HG02943 (cell line): ENCODE measurements around the gene PEF1.

ENCODE experiments used
- ATAC-seq: cut with Tn5 transposase; IDR thresholded peaks from one replicate; pipeline ENCODE4 v1.9.1; 2021; ENCODE audit warnings: mild to moderate bottlenecking, low read depth, moderate library complexity; ENCODE audit not compliant: unreplicated experiment

Gene PEF1

DNA sequence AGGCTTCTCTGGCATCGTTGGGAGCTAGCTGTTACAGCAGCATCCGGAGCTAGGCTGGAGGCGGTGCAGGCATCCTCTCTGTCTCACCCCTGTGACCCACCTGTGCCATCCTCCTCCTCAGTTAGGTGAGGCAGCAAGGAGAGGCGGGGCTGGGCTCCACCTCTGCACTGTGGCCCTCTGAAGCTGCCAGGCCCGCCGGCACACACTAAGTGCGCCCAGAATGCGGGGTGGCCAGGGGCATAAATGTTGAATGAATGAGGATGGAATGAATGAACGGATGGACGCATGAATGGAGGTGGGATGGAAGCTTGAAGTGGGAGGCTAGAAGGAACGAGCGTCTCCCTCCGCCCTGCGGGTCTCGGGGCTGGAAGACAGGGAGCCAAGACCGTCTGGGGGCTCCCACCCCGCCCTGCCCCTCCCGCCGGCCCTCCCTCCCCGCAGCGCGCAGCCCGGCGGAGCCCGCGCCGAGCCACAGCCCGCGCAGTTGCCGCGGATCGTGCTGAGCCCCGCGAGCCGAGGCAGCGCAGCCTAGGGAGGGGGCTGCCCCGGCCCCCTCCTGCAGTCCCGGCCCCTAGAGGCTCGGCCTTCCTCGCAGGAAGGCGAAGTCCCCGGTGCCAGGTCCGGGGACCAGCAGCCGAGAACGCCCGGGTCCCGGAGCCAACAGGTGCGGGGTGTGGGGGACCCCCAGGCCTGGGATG is 27.3 kb downstream of the PEF1 start, which contains the start of gene HCRTR1:
HCRTR1 (plus strand) TSS at position 472 of the 698 bp plus-strand sequence. CDS start 1,504 bp downstream, outside the sequence.
- no peak for ATAC-seq

DNA sequence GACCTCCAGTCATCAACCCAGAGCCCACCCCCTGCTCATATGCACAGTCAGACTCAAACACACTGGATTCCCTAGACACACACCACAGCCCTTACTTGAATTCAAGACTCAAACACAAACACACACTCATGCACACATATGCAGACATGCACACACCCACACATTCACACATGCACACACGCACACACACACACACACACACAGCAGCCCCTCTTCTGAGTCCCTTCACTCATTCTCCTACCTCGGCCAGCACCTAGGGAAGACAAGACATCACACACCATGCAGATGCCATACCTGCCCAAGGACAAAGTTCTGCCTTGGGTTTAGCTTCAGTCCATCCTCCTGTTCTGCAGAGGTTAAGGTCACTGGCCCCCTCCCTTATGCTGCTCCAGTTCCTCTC is 28.7 kb downstream of the PEF1 start:
- no peak for ATAC-seq

DNA sequence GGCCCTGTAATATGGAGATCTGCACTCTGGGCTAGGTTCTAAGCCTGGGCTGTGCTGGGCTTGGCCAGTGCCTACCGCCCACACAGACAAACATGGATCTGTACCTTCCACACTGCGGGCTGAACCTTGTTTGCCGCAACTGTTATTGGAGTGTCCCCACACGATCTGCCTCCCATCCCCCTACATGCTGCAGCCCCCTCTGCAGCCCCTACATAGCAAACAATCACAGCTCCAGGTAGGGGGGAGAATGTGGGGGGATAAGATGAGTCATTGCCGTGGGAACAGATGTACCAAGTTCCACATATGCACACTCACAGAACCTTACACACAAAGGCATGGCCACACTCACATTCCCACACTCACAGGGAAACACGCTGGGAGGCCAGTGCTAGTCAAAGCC is 29.3 kb downstream of the PEF1 start:
- no peak for ATAC-seq

DNA sequence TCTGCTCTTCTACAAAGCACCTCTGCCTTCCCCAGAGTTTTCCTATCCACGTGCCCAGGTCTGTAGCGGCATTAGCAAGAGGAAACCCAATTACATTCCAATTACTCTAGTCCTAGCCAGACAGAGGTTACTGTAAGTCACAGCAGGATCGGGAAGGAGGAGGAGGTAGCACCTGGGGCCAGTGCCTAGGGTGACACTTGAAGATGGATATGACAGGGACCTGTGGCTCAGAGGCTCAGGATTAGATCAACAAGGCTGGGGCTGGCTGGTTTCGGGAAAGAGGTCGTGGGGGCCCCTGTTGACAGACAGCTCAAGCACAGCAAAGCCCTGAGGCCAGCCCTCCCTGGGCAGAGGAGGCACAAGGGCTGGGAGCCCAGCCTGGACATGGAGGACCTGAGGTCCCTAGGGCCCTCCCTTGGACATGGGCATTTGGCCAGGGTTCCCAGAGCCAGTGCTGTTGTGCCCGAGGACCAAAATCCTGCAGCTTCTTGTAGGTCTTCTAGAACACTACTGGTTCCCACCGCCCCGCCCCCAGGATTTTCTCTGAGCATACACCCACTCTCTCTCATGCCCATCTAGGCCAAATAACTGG is 30.2 kb downstream of the PEF1 start:
- no peak for ATAC-seq

DNA sequence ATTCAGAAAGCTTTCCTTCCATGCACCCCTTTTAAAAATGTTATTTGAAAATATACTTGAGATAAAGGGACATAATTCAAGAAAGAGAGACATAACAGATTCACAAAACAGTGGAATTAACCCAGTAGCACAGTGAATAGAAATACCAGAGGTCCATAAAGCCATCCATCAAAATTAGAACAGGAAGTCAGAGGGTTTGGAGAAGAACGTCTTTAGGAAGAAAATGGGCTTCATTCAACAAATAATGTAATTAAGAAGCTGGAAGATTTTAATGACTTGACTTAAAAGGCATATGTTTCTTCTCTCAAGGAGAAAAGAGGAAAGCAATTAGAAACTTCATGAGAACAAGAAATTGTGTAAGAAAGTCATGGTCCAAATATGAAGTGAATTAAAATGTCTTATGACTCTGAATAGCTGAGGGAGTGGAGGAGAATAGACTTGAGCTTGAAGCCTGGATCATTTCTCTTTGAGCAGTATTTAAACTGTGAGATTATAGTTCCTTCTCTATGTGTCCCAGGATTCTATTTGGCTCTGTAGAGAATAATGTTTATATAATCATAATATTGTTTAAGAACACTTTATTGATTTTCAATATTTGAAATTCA is 35.1 kb downstream of the PEF1 start:
- no peak for ATAC-seq

DNA sequence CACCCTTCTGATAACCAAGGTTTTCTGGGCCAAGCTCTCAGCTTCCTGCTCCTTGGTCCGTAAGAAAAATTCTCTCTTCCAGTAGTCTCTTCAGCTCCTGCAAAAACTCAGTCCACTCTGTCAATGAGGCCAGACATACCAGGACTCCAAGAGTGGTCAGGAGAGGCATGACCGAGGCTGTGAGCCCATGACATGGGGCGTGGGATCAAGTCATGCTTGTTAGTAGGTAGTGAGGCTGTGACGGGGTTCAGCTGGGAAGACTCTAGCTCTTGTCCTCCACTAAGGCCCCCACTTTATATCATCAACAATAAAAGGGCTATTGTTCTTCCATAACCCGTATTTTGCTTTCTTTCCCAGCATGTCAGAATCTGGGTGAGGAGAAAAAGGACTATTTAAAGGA is 37.3 kb downstream of the PEF1 start:
- no peak for ATAC-seq

DNA sequence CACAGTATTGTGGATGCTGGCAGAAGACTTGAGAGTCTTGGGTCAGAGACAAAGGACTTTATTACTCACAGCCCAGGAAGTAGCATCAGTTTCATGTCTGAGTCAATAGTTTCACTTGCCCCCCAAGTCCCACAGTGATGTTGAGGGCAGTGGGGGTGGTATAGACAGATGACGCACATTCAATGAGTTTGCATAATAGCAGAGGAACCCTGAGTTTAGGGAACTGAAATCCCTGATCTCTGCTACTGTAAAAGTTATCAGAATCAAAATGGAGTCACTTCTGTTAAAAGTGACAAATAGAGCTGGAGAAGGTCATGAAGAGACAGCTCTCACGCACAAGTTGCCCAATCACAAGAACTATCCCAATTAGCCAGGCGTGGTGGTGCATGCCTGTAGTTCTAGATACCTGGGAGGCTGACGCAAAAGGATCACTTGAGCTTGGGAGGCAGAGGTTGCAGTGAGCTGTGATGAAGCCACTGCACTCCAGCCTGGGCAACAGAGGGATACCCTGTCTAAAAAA is 38.7 kb downstream of the PEF1 start:
- peak; percentile 87 for ATAC-seq

DNA sequence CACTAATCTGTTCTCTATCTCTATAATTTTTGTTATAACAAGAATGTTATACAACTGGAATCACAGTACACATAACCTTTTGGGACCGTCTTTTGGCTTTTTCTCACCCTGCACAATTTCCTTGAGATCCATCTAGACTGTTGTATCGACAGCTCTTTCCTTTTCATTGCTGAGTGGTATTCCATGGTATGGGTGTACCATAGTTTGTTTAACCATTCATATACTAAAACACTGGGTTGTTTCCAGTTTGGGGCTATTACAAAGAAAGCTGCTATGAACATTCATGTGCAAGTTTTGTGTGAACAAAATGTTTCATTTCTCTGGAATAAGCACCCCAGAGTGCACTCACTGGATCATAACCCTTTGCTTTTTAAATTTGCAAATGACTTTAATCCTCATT is 42.6 kb downstream of the PEF1 start:
- ATAC-seq: no peak

DNA sequence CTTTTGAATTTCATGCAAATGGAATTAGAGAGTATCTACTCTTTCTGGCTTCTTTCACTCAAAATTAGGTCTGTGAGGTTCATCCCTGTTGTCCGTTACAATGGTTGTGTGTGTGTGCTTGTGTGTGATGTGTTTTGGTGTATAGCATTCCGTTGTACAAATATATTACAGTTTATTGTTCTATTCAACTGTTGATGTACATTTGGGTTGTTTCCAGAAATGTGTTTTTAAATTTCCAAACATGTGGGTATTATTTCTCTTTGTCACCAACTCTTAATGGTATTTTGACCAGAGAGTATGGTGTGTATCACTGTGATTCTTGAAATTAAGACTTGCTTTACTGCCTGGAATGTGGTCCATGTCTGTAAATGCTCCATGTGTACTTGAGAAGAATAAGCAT is 44.0 kb downstream of the PEF1 start:
- no peak for ATAC-seq

DNA sequence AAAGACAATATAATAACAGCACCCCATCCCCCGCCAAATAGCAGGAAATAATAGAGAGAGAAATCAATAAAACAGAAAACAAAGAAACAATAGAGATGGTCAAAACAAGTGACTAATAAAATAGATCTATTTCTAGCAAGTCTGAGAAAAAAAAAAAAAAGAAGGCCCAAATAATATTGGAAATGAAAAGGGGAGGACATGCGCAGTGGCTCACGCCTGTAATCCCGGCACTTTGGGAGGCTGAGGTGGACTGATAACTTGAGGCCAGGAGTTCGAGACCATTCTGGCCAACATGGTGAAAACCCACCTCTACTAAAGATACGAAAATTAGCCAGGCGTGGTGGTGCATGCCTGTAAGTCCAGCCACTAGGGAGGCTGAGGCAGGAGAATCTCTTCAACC is 45.7 kb downstream of the PEF1 start:
- ATAC-seq: no peak

DNA sequence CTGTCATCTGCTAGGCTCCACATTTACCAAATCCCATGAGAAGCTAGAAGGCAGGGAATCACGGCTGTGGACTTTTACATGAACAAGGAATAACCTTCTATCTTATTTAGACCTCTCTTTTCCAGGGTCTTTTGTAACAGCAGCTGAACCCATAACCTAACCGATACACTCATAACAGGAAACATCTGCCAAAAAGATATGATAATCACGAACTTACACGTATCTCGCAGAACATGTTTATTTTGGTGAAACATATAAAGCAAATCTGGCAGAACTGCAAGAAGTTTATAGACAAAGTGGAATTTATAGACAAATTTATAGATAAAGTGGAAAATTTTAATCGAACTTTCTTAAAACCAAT is 48.0 kb downstream of the PEF1 start:
- no peak for ATAC-seq

DNA sequence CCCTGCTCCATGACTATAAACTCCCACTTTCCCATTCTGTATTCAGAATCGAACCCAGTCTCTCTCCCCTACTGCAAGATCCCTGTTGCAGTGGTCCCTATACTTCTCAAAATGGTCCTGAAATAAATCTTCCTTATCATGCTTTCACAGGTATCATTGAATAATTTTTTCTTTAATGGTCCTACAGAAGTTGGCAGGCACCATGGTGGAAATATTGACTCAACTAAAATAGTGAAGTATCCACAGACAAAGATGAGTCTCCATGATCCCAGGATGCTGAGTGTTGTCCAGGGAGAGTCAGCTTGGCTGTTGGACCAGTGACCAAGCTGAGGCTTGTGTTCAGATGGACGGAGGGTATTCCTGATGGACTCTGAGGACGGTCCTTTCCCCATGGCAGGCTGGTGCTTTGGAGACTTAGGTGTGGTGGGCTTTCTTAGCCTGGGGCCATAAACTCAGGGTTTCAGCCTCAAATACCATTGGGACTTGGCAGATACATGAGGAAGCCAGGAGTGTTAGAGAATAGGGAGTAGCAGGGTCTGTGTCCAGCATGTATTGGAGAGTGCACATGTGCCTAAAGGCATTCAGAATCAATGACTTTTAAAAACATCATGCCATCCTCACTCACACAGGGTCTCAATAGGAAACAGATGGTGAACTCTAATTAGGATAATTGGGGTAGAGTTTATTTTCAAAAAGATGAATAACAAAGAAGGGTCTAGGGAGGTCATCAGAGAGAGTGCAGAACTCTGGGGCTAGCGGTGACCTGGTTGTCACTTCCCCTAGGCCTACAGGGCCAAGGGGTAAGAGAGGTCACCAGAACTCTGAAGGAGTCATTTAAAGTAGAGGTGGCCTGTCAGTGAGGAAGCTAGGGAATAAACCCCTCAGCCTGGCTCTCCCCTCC is 48.6 kb downstream of the PEF1 start:
- ATAC-seq: no peak

DNA sequence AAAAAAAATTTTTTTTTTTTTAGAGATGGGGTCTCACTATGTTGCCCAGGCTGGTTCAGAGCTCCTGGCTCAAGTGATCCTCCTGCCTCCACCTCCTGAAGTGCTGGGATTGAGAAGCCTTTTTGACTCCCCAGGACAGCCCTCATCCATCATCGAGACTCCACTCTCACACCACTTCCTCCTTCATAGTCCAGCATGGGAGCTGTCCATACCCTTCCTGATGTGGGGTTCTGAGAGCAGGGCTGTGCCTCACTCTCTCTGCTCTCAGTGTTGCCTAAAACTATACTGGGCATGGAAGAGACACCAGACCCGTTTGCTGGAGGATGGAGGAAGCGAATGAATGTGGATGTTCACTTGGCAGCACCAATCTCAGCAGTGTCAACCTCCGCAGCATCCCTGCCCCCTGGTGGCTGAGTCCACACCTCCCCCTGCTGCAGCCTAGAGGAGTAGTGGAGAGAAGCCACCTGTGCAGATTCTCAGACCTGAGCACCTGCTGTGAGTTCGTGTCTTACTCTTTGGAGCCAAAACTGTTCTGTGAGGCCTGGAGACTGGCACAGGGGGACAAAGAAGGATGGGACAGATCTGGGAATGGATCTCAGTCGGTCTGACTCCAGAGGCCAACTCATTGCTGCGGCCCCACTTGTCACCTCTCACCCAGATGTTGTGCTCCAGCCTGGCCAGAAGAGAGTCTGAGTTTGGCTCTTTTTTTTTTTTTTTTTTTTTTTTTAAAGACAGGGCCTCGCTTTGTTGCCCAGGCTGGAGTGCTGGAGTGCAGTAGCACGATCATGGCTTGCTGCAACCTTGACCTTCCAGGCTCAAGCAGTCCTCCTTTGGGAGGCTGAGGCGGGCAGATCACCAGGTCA is 50.7 kb downstream of the PEF1 start:
- ATAC-seq: no peak

DNA sequence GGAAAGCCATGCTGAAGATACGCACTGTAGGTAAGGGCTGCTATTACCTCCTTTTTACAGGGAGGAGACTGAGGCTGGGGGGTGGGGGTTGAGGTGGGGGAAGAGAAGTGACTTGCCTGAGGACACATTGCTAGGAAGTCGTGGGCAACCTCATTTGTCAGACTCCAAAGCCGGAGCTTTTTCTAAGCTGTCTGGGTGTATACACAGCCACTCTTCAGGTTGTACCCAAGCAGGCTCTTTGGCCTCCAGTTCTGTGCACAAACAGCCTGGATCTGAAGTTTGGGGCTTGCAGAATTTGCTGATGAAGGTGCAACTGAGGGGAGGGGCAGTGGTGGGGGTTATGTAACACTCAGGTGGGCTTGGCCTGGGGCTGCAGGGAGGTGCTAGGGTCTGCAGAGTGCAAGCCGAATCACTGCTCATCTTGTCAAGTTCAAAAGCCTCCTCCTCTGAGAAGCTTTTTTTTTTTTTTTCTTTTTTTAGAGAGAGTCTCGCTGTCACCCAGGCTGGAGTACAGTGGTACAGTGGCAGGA is 51.5 kb downstream of the PEF1 start:
- no peak for ATAC-seq

DNA sequence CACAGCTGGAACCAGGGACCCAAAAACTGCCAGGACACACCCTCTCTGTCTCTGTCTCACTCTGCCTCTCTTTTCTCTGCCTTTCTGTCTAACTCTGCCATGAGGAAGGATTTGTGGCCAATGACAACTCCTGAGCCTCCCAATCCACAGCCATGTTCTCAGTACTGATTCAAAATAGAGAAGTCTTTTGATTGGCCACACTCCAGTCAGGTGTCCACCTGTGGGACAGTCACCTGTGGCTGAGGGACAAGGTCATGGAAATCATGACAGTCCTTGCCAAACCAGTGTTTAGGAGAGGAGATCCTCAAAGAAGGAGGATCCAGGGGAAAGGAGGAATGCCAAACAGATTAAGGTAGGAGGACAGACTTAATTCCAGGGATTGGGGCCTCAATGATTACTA is 52.5 kb downstream of the PEF1 start:
- ATAC-seq: no peak

DNA sequence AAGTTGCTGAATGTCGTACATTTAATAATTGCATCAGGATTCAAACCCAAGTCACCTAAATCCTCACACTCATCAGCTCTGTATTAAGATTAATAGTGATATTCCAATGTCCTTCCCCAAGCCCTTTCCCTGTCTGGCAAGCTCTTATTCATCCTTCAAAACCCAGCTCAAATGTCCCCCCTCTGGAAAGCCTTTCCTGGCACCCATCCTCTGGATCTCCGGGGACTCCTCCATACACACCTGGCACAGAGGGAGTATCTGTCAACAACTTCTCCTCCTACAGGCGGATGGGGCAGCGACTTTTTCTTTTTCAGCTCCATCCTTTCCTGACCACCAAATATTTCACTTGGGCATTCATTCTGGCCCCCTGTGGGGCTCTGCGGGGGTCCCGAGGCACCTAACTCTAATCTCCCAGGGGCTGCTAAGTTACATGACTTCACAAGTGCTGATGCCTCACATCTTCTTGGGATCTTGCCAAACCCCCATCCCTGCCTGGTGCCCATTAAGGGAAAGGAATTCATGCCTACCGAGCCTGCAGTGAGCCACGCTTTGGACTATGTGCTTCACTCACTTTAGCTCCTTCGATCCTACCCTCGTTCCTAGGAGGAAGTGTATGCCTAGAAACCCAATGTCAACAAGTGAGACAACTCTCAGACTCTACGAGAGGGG is 53.1 kb downstream of the PEF1 start:
- no peak for ATAC-seq

DNA sequence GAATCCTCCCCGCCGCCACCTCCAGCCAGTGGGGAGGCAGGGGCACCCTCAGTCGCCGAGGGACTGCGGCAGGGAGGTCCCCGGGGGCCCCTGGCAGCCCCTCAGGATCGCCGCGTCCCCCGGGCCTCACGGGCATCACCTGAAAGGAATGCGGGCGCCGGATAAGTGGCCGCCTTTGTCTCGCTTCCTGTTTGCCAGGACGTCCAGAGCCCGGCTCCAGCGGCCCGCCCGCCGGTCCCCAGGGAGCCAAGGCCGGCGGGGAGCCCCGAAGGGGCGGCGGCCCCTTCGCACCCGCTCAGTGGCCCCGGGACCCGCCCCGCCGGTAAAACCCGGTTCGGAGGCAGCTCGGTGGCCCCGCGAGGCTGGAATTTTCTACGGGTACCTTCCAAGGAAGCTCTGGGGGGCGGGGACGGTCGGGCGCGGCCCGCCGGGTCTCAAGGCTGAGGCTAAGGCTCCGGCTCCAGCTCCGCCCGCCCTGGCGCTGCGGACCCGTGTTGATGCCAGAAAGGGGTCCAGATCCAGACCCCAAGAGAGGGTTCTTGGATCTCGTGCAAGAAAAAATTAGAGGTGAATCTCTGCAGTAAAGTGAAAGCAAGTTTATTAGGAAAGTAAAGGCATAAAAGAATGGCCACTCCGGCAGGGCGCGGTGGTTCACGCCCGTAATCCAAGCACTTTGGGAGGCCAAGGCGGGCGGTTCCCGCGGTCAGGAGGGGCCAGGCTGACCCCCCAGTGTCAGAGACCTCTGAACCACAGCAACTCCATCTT is 55.7 kb downstream of the PEF1 start:
- no peak for ATAC-seq

DNA sequence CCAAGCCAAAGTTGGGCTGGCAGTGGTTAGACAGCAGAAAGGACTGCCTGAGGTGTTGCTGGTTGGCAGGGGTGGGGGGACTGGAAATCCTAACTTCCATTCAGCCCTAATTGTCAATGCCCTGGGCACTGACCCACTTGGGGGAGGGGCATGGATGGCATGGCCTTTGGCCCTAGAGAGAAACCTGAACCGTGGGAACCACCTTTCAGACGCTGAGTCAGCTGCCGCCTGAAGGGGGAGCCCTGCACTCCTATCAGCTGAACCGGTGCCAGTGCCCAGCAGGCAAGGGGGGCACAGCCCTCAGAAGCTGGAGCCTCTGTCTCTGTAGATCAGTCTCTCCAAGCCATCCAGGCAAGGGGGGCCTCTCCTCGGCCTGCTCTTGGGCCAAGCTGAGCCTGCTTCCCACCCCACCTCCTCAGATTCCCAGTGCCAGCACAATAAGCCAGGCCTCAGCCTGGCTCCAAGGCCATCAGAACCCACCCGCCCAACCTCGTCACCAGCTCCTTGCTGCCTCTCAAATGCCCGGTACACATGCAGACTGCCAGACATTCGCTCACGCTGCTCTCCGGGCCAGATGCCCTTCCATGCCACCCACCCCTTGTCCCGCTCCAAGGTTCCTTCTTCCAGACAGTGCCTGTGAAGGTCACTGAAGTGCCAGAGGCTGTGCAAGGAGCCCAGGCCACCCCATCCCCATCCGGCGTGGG is 56.8 kb downstream of the PEF1 start:
- no peak for ATAC-seq
